Caco-2 (cell line): Measurements from ENCODE around the gene CTNNAL1. TPM values are rescaled to one million over a fixed set of nuclear protein-coding genes. Genes with fewer than 3 reads are reported as not detected.

Experiments
- BruUV-seq: library from RNA; stranded (reverse); fragments of 400-500 nt; replicated peaks from 2 replicates; lab custom pipeline; 2021; lab: Mats Ljungman, UMichigan
- CTCF ChIA-PET: fragments of 300-600 bp; sonication (Branson Sonifier 250); formaldehyde crosslinking; loops from one replicate; lab custom pipeline; 2022; ENCODE audit warnings: antibody characterized with exemption; lab: Charles Lee
- POLR2A ChIA-PET: fragments of 300-600 bp; sonication (Branson Sonifier 250); formaldehyde crosslinking; loops from one replicate; lab custom pipeline; 2022; ENCODE audit warnings: antibody characterized with exemption; lab: Charles Lee
- DNase-seq, 2 experiments: peaks; one replicate each; pipeline versions ENCODE4 v3.0.0 to v3.0.0-alpha.2; 2020 to 2022
- H3K27me3 ChIP-seq: replicated peaks from 2 replicates; pipeline ENCODE4 v1.6.0; 2011; ENCODE audit warnings: low read length; ENCODE audit not compliant: control insufficient read depth, insufficient read depth
- H3K36me3 ChIP-seq: 2 replicates; pipeline ENCODE4 v1.5.1; 2011; ENCODE audit warnings: low read length; ENCODE audit not compliant: control insufficient read depth, insufficient read depth
- H3K4me1 ChIP-seq: fragments of 250-450 bp; sonication (Bioruptor Pico); 2 replicates; pipeline ENCODE4 v1.5.1; 2020; ENCODE audit warnings: mild to moderate bottlenecking
- H3K4me3 ChIP-seq: 2 replicates; pipeline ENCODE4 v1.5.1; 2011; ENCODE audit warnings: low read depth, mild to moderate bottlenecking, control low read depth, low read length
- H3K9me3 ChIP-seq: fragments of 250-450 bp; sonication (Bioruptor Pico); 2 replicates; pipeline ENCODE4 v1.5.1; 2020; ENCODE audit warnings: mild to moderate bottlenecking, moderate library complexity
- H3K27ac Mint-ChIP-seq: one replicate; pipeline ENCODE4 v1.8.0; 2022; ENCODE audit warnings: mixed read lengths; ENCODE audit not compliant: unreplicated experiment
- H3K27me3 Mint-ChIP-seq: one replicate; pipeline ENCODE4 v1.8.0; 2022; ENCODE audit warnings: mixed read lengths; ENCODE audit not compliant: insufficient read depth, unreplicated experiment
- H3K36me3 Mint-ChIP-seq: one replicate; pipeline ENCODE4 v1.8.0; 2022; ENCODE audit warnings: mild to moderate bottlenecking, mixed read lengths; ENCODE audit not compliant: insufficient read depth, unreplicated experiment
- H3K4me1 Mint-ChIP-seq: one replicate; pipeline ENCODE4 v1.8.0; 2022; ENCODE audit warnings: low read depth, mixed read lengths; ENCODE audit not compliant: unreplicated experiment
- H3K4me3 Mint-ChIP-seq: one replicate; pipeline ENCODE4 v1.8.0; 2022; ENCODE audit warnings: mild to moderate bottlenecking, moderate library complexity, mixed read lengths; ENCODE audit not compliant: unreplicated experiment
- H3K9me3 Mint-ChIP-seq: one replicate; pipeline ENCODE4 v1.8.0; 2022; ENCODE audit warnings: mixed read lengths; ENCODE audit not compliant: unreplicated experiment
- CTCF ChIP-seq, 2 experiments: fragments of 200-600 bp in 1 of 2; IDR thresholded peaks; 1 replicate in 1 of 2; 2 replicates in 1 of 2; pipeline versions ENCODE4 v1.5.1 to v1.8.0; 2011 to 2022; ENCODE audit warnings: antibody characterized with exemption in 1 of 2, control low read depth in 1 of 2, inconsistent platforms in 1 of 2, low read depth in 1 of 2, low read length in 1 of 2, mild to moderate bottlenecking in 1 of 2, moderate library complexity in 1 of 2; ENCODE audit not compliant: insufficient read depth in 1 of 2, severe bottlenecking in 1 of 2, unreplicated experiment in 1 of 2
- intact Hi-C: fragments of 100-400 bp; cut with micrococcal nuclease; formaldehyde crosslinking; loops from one replicate; pipeline ENCODE4 v1.10.0; 2022; ENCODE audit not compliant: unreplicated experiment
- total RNA-seq: library from RNA; stranded (reverse); gene quantifications from 2 replicates; pipeline ENCODE4 v1.2.3, GENCODE V29; 2022

The CTNNAL1 gene
- total RNA-seq, 1 experiment from 2014 or later, result 107 TPM

GRCh38 chr9:108910402-108910801, 102.9 kb downstream of the CTNNAL1 start:
- peaks cover 43% of the 10 kb centered on the region for H3K36me3 Mint-ChIP-seq
- POLR2A ChIA-PET, result no interaction called here
- H3K36me3 ChIP-seq, result peaks cover 2% of the 10 kb centered on the region; the same call in 1 of the 2 replicates

GRCh38 chr9:108905494-108905893, 107.8 kb downstream of the CTNNAL1 start:
- Mint-ChIP-seq H3K9me3 (no peaks in the 10 kb centered on the region), H3K36me3 (peaks cover 20% of the 10 kb centered on the region), H3K27ac (no peak overlapping the region), H3K4me3 (no peak overlapping the region), H3K27me3 (no peaks in the 10 kb centered on the region), H3K4me1 (no peaks in the 10 kb centered on the region)
- Histone ChIP-seq H3K4me1 (no peaks in the 10 kb centered on the region), H3K36me3 (peaks cover 2% of the 10 kb centered on the region; the same call in 1 of the 2 replicates), H3K9me3 (no peaks in the 10 kb centered on the region), H3K4me3 (no peak overlapping the region), H3K27me3 (no peaks in the 10 kb centered on the region)
- intact Hi-C loops, result no loop called here
- no peak for TF ChIP-seq CTCF (IDR thresholded peaks at IDR 0.05; ENCODE audit: insufficient read depth in 1 of 2, low read depth in 1 of 2, low read length in 1 of 2, severe bottlenecking in 1 of 2, unreplicated experiment in 1 of 2)
- ChIA-PET POLR2A (no interaction called here), CTCF (no interaction called here)
- no peak for DNase-seq
- no TSS peak for BruUV-seq

More at GRCh38 chr9:108910402-108910801, 102.9 kb downstream of the CTNNAL1 start:
- Histone ChIP-seq H3K4me3 (no peak overlapping the region), H3K9me3 (no peaks in the 10 kb centered on the region), H3K4me1 (no peaks in the 10 kb centered on the region), H3K27me3 (no peaks in the 10 kb centered on the region)
- H3K4me3 Mint-ChIP-seq, result no peak overlapping the region
- H3K27me3 Mint-ChIP-seq, result no peaks in the 10 kb centered on the region
- H3K9me3 Mint-ChIP-seq, result no peaks in the 10 kb centered on the region
- CTCF ChIA-PET, result no interaction called here
- intact Hi-C loops, result no loop called here
- H3K4me1 Mint-ChIP-seq, result no peaks in the 10 kb centered on the region
- no peak for TF ChIP-seq CTCF (IDR thresholded peaks at IDR 0.05; ENCODE audit: insufficient read depth in 1 of 2, low read depth in 1 of 2, low read length in 1 of 2, severe bottlenecking in 1 of 2, unreplicated experiment in 1 of 2)
- H3K27ac Mint-ChIP-seq, result no peak overlapping the region
- no TSS peak for BruUV-seq
- DNase-seq, result no peak

DNA sequence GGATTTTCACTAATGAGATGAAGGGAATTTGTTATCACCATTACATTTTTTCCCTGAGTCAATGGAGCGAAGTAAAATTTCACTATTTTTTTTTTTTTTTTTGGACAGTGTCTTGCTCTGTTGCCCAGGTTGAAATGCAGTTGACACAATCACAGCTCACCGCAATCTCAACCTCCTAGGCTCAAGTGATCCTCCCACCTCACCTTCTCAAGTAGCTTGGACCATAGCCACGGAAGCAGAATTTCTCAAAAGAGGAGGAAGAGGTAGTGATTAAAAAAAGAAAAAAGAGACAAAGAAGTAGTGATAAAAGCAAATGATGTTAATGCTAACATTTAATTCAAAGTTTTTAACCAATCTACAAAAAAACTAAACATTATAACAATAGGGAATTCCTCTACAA, 109.1 kb downstream of the CTNNAL1 start:
- Histone ChIP-seq H3K4me3 (no peak overlapping the region), H3K9me3 (no peaks in the 10 kb centered on the region), H3K4me1 (no peaks in the 10 kb centered on the region), H3K27me3 (no peaks in the 10 kb centered on the region), H3K36me3 (peaks cover 2% of the 10 kb centered on the region; the same call in 1 of the 2 replicates)
- Mint-ChIP-seq H3K9me3 (no peaks in the 10 kb centered on the region), H3K4me1 (no peaks in the 10 kb centered on the region), H3K27me3 (no peaks in the 10 kb centered on the region), H3K36me3 (peaks cover 17% of the 10 kb centered on the region), H3K27ac (no peak overlapping the region), H3K4me3 (no peak overlapping the region)
- DNase-seq, result no peak
- BruUV-seq, result no TSS peak
- TF ChIP-seq CTCF (IDR thresholded peaks at IDR 0.05; ENCODE audit: insufficient read depth in 1 of 2, low read depth in 1 of 2, low read length in 1 of 2, severe bottlenecking in 1 of 2, unreplicated experiment in 1 of 2), result no peak
- POLR2A ChIA-PET, result no interaction called here
- intact Hi-C loops, result loop anchor here (5.0 kb wide), 1 partner anchor 52 kb away; no protein-coding TSS in a partner anchor
- CTCF ChIA-PET, result no interaction called here
